GM23338 (cell line): ENCODE measurements around the gene ARHGEF19.

Experiments
- CREB1 ChIP-seq: fragments of 250-450 bp; sonication (Bioruptor Pico); IDR thresholded peaks from 2 replicates; pipeline ENCODE4 v1.5.0; 2020; ENCODE audit warnings: low read depth, mild to moderate bottlenecking, moderate library complexity
- EZH2 ChIP-seq: fragments of 200-600 bp; sonication (generic); IDR thresholded peaks from one replicate; pipeline ENCODE4 v1.8.0; 2017; ENCODE audit warnings: antibody characterized with exemption, mild to moderate bottlenecking, low read depth; ENCODE audit not compliant: unreplicated experiment
- EZH2phosphoT487 ChIP-seq: fragments of 200-600 bp; sonication (generic); IDR thresholded peaks from one replicate; pipeline ENCODE4 v1.8.1; 2018; ENCODE audit warnings: antibody characterized with exemption; ENCODE audit not compliant: unreplicated experiment
- POLR2AphosphoS5 ChIP-seq: IDR thresholded peaks from 2 replicates; pipeline ENCODE4 v1.6.1; 2016; ENCODE audit warnings: antibody characterized with exemption, low read depth
- STAT1 ChIP-seq: IDR thresholded peaks from one replicate; pipeline ENCODE4 v1.6.1; 2016; ENCODE audit warnings: antibody characterized with exemption; ENCODE audit not compliant: unreplicated experiment
- ZNF114 ChIP-seq: fragments of 250-450 bp; sonication (Bioruptor Pico); IDR thresholded peaks from 2 replicates; pipeline ENCODE4 v1.5.0; 2020; ENCODE audit warnings: mild to moderate bottlenecking, moderate library complexity
- ZNF331 ChIP-seq: fragments of 250-450 bp; sonication (Bioruptor Pico); IDR thresholded peaks from 2 replicates; pipeline ENCODE4 v1.5.0; 2020; ENCODE audit warnings: low read depth, mild to moderate bottlenecking, moderate library complexity
- TF ChIP-seq, protein P1 (sequence below), 2 experiments: fragments of 200-600 bp in 1 of 2; sonication (generic) in 1 of 2; conservative IDR thresholded peaks; 2 replicates each; pipeline versions ENCODE4 v1.5.1 to v1.6.1; 2016 to 2017; ENCODE audit warnings: antibody characterized with exemption in 2 of 2, low read depth in 2 of 2, mild to moderate bottlenecking in 2 of 2, moderate library complexity in 1 of 2
- TF ChIP-seq, protein P2 (sequence below): IDR thresholded peaks from one replicate; pipeline ENCODE4 v1.6.1; 2018; ENCODE audit warnings: antibody characterized with exemption; ENCODE audit not compliant: unreplicated experiment

DNA sequence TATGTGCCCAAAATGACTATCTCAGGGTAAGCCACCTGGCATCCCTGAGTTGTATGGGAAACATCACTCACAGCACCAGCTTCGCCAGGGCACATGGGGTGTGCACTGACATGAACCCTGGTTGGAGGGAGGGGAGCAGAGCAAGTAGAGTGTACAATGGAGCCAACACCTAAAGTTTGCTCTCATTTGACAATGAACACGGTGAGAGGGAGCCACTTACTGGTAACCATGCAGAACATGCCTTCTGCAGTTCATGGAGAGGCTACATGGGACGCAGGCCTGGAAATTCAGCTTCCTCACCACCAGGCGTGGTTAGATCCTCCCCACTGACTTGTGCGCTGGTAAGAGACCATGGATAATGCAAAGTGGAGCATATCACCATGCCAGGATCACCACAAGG lies 34.5 kb upstream of the ARHGEF19 start:
- TF ChIP-seq, protein P1, sequence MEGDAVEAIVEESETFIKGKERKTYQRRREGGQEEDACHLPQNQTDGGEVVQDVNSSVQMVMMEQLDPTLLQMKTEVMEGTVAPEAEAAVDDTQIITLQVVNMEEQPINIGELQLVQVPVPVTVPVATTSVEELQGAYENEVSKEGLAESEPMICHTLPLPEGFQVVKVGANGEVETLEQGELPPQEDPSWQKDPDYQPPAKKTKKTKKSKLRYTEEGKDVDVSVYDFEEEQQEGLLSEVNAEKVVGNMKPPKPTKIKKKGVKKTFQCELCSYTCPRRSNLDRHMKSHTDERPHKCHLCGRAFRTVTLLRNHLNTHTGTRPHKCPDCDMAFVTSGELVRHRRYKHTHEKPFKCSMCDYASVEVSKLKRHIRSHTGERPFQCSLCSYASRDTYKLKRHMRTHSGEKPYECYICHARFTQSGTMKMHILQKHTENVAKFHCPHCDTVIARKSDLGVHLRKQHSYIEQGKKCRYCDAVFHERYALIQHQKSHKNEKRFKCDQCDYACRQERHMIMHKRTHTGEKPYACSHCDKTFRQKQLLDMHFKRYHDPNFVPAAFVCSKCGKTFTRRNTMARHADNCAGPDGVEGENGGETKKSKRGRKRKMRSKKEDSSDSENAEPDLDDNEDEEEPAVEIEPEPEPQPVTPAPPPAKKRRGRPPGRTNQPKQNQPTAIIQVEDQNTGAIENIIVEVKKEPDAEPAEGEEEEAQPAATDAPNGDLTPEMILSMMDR (conservative IDR thresholded peaks at IDR 0.05; ENCODE audit: low read depth in 2 of 2), result no peak
- no peak for TF ChIP-seq POLR2AphosphoS5
- TF ChIP-seq, protein P2, sequence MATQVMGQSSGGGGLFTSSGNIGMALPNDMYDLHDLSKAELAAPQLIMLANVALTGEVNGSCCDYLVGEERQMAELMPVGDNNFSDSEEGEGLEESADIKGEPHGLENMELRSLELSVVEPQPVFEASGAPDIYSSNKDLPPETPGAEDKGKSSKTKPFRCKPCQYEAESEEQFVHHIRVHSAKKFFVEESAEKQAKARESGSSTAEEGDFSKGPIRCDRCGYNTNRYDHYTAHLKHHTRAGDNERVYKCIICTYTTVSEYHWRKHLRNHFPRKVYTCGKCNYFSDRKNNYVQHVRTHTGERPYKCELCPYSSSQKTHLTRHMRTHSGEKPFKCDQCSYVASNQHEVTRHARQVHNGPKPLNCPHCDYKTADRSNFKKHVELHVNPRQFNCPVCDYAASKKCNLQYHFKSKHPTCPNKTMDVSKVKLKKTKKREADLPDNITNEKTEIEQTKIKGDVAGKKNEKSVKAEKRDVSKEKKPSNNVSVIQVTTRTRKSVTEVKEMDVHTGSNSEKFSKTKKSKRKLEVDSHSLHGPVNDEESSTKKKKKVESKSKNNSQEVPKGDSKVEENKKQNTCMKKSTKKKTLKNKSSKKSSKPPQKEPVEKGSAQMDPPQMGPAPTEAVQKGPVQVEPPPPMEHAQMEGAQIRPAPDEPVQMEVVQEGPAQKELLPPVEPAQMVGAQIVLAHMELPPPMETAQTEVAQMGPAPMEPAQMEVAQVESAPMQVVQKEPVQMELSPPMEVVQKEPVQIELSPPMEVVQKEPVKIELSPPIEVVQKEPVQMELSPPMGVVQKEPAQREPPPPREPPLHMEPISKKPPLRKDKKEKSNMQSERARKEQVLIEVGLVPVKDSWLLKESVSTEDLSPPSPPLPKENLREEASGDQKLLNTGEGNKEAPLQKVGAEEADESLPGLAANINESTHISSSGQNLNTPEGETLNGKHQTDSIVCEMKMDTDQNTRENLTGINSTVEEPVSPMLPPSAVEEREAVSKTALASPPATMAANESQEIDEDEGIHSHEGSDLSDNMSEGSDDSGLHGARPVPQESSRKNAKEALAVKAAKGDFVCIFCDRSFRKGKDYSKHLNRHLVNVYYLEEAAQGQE, result no peak
- no peak for TF ChIP-seq EZH2
- TF ChIP-seq EZH2phosphoT487, result no peak
- TF ChIP-seq CREB1 (CRISPR knock-in tag), result no peak
- TF ChIP-seq ZNF331 (CRISPR knock-in tag), result no peak
- TF ChIP-seq STAT1, result no peak
- no peak for TF ChIP-seq ZNF114 (CRISPR knock-in tag)
